ENCODE results near the gene SPTBN4.
"Not testable (repeated sequence)": the region's sequence is repeated elsewhere in the genome, so short reads cannot be mapped to it uniquely, and the experiment has no call there.

Gene SPTBN4

DNA sequence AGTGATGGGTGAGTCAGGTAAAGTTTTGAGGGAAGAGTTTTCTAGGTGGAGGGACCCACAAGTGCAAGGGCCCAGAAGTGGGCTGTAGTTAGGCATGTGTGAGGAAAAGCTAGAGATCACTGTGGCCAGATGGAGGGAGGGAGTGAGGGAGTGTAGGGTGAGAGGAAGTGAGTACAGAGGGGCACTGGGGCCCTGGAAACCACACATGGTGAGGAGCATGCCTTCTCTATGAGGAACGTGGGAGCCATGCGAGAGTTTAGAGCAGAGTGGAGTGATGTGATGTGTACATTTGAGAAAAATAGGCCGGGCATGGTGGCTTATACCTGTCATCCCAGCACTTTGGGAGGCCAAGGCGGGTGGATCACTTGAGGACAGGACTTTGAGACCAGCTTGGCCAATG lies 95.1 kb downstream of the SPTBN4 start:
- no peak overlapping the region for H3K4me3 ChIP-seq (ENCODE audit: low read length)
- TF ChIP-seq, protein P1, sequence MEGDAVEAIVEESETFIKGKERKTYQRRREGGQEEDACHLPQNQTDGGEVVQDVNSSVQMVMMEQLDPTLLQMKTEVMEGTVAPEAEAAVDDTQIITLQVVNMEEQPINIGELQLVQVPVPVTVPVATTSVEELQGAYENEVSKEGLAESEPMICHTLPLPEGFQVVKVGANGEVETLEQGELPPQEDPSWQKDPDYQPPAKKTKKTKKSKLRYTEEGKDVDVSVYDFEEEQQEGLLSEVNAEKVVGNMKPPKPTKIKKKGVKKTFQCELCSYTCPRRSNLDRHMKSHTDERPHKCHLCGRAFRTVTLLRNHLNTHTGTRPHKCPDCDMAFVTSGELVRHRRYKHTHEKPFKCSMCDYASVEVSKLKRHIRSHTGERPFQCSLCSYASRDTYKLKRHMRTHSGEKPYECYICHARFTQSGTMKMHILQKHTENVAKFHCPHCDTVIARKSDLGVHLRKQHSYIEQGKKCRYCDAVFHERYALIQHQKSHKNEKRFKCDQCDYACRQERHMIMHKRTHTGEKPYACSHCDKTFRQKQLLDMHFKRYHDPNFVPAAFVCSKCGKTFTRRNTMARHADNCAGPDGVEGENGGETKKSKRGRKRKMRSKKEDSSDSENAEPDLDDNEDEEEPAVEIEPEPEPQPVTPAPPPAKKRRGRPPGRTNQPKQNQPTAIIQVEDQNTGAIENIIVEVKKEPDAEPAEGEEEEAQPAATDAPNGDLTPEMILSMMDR (conservative IDR thresholded peaks at IDR 0.05; ENCODE audit: low read depth, low read length): no peak
- DNase-seq (ENCODE audit: low read depth): no peak

DNA sequence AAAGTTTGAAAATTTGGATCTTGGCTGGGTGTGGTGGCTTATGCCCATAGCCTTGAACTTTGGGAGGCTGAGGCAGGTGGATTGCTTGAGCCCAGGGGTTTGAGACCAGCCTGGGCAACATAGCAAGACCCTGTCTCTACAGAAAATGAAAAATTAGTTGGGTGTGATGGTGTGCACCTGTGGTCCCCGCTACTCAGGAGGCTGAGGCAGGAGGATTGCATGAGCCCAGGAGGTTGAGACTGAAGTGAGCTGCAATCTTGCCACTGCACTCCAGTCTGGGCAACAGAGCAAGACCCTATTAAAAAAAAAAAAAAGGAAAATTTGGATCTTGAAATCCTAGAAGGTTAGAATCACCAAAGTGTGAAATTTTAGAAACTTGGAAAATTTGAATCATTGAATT lies 97.7 kb downstream of the SPTBN4 start:
- not testable (repeated sequence) for DNase-seq (ENCODE audit: low read depth); H3K4me3 ChIP-seq (ENCODE audit: low read length)

GRCh38 chr19:40565355-40565754 lies 98.6 kb downstream of the SPTBN4 start:
- no peak for DNase-seq (ENCODE audit: low read depth)
- H3K4me3 ChIP-seq (ENCODE audit: low read length): no peak overlapping the region
- TF ChIP-seq, protein P1 (conservative IDR thresholded peaks at IDR 0.05; ENCODE audit: low read depth, low read length): no peak

GRCh38 chr19:40565910-40566495 lies 99.2 kb downstream of the SPTBN4 start:
- no peak overlapping the region for H3K4me3 ChIP-seq (ENCODE audit: low read length)
- TF ChIP-seq, protein P1 (conservative IDR thresholded peaks at IDR 0.05; ENCODE audit: low read depth, low read length): no peak

GRCh38 chr19:40567040-40567749 lies 100.4 kb downstream of the SPTBN4 start:
- TF ChIP-seq, protein P1 (conservative IDR thresholded peaks at IDR 0.05; ENCODE audit: low read depth, low read length): no peak
- no peak for DNase-seq (ENCODE audit: low read depth)
- H3K4me3 ChIP-seq (ENCODE audit: low read length): peak overlapping the region; percentile 20

More at GRCh38 chr19:40565910-40566495, 99.2 kb downstream of the SPTBN4 start:
- no peak for DNase-seq (ENCODE audit: low read depth)

DNA sequence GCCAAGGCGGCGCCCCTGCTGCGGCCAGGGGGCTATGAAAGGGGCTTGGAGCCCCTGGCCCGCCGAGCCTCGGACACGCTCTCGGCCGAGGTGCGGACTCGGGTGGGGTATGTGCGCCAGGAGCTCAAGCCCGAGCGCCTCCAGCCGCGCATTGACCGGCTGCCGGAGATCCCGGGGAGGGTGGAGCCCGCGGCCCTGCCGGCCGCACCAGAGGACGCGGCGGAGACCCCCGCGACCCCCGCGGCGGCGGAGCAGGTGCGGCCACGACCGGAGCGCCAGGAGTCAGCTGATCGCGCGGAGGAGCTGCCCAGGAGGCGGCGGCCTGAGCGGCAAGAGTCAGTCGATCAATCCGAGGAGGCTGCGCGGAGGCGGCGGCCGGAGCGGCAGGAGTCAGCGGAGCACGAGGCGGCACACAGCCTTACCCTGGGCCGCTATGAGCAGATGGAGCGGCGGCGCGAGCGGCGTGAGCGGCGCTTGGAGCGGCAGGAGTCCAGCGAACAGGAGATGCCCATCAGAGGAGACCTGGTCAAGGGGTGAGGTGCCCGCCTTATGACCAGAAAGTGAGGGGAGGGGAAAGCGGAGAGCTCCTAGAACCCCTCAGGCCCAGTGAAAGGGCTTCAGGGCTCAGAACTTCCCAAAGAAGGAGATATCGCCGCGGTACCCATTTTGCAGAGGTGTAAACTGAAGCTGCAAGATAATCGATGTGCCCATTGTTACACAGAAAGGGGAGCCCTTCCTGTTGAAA lies 101.1 kb downstream of the SPTBN4 start:
- peak overlapping the region; percentile 20 for H3K4me3 ChIP-seq (ENCODE audit: low read length)
- TF ChIP-seq, protein P1 (conservative IDR thresholded peaks at IDR 0.05; ENCODE audit: low read depth, low read length): no peak
- no peak for DNase-seq (ENCODE audit: low read depth)

DNA sequence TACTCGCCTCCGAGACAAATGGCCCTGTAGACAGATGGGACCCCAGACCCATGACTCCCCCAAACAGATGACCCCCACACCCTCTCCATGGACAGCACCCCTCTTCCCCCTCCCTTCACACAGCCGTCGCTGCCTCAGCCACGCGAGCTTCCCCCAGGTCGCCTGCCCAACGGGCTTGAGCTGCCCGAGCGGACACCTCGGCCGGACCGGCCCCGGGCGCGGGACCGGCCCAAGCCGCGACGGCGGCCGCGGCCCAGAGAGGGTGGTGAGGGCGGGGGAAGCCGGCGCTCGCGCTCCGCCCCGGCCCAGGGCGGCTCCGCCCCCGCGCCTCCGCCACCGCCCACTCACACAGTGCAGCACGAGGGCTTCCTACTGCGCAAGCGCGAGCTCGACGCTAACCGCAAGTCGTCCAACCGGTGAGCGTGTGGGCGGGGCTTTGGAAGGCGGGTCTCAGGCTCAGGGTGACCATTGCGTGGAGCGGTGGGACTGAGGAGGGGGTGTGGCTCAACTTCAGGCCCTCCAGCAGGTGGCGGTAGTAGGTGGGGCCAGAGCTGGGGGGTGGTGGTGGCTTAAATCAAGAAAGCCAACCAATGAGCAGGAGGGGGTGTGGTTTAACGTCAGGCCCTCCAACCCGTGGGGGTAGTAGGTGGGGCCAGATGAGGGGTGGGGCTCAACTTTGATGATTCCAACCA lies 103.7 kb downstream of the SPTBN4 start:
- DNase-seq (ENCODE audit: low read depth): peak; percentile 97
- TF ChIP-seq, protein P1 (conservative IDR thresholded peaks at IDR 0.05; ENCODE audit: low read depth, low read length): no peak
- peak overlapping the region; percentile 55 for H3K4me3 ChIP-seq (ENCODE audit: low read length)

All from retinal pigment epithelial cell (primary cell).